ENCODE data around the gene ELL2. TPM values are rescaled to one million over a fixed set of nuclear protein-coding genes. Genes with fewer than 3 reads are reported as not detected.

ELL2 gene
- total RNA-seq, 1 donor from 2014 or later = 4.6 TPM

GRCh38 chr5:95948631-95949030 lies 13.0 kb downstream of the ELL2 start:
- Mint-ChIP-seq H3K4me3 (no peak overlapping the region), H3K36me3 (ENCODE audit: low read depth) (peaks cover 3% of the 10 kb centered on the region), H3K27me3 (ENCODE audit: low read depth) (no peaks in the 10 kb centered on the region), H3K4me1 (no peaks in the 10 kb centered on the region), H3K27ac (ENCODE audit: unreplicated experiment) (no peak overlapping the region), H3K9me3 (peaks cover 7% of the 10 kb centered on the region)
- TF ChIP-seq CTCF (conservative IDR thresholded peaks at IDR 0.05) = no peak
- no peak for DNase-seq (ENCODE audit: low read depth, low spot score)

GRCh38 chr5:95946451-95946850 lies 15.2 kb downstream of the ELL2 start:
- H3K36me3 Mint-ChIP-seq (ENCODE audit: low read depth) = no peaks in the 10 kb centered on the region
- TF ChIP-seq CTCF (conservative IDR thresholded peaks at IDR 0.05) = no peak
- no peak overlapping the region for H3K27ac Mint-ChIP-seq (ENCODE audit: unreplicated experiment)
- no peak for DNase-seq (ENCODE audit: low read depth, low spot score)
- peaks cover 7% of the 10 kb centered on the region for H3K4me1 Mint-ChIP-seq
- H3K4me3 Mint-ChIP-seq = no peak overlapping the region
- H3K9me3 Mint-ChIP-seq = no peaks in the 10 kb centered on the region
- no peaks in the 10 kb centered on the region for H3K27me3 Mint-ChIP-seq (ENCODE audit: low read depth)

- Mint-ChIP-seq H3K4me1 (peaks cover 22% of the 10 kb centered on the region), H3K36me3 (ENCODE audit: low read depth) (no peaks in the 10 kb centered on the region), H3K4me3 (no peak overlapping the region), H3K9me3 (no peaks in the 10 kb centered on the region), H3K27ac (ENCODE audit: unreplicated experiment) (no peak overlapping the region), H3K27me3 (ENCODE audit: low read depth) (no peaks in the 10 kb centered on the region)
- TF ChIP-seq CTCF (conservative IDR thresholded peaks at IDR 0.05) = no peak
- DNase-seq (ENCODE audit: low read depth, low spot score) = no peak
These were observed 18.7 kb downstream of the ELL2 start for GRCh38 chr5:95942968-95943367.

GRCh38 chr5:95942414-95942813 lies 19.2 kb downstream of the ELL2 start:
- DNase-seq (ENCODE audit: low read depth, low spot score) = no peak
- no peaks in the 10 kb centered on the region for H3K27me3 Mint-ChIP-seq (ENCODE audit: low read depth)
- no peaks in the 10 kb centered on the region for H3K9me3 Mint-ChIP-seq
- H3K4me3 Mint-ChIP-seq = no peak overlapping the region
- no peak overlapping the region for H3K27ac Mint-ChIP-seq (ENCODE audit: unreplicated experiment)
- peaks cover 22% of the 10 kb centered on the region for H3K4me1 Mint-ChIP-seq
- no peaks in the 10 kb centered on the region for H3K36me3 Mint-ChIP-seq (ENCODE audit: low read depth)
- TF ChIP-seq CTCF (conservative IDR thresholded peaks at IDR 0.05) = no peak

- Mint-ChIP-seq H3K27ac (ENCODE audit: unreplicated experiment) (peak overlapping the region; percentile 78), H3K4me3 (no peak overlapping the region), H3K36me3 (ENCODE audit: low read depth) (no peaks in the 10 kb centered on the region), H3K4me1 (peaks cover 22% of the 10 kb centered on the region), H3K9me3 (no peaks in the 10 kb centered on the region), H3K27me3 (ENCODE audit: low read depth) (no peaks in the 10 kb centered on the region)
- TF ChIP-seq CTCF (conservative IDR thresholded peaks at IDR 0.05) = no peak
- DNase-seq (ENCODE audit: low read depth, low spot score) = no peak
These were observed 19.9 kb downstream of the ELL2 start for GRCh38 chr5:95941756-95942155.

Measured in neural crest cell (in vitro differentiated cells).